GM18502 (cell line): Measurements from ENCODE around the gene DYDC2.
"Not testable (repeated sequence)": the region's sequence is repeated elsewhere in the genome, so short reads cannot be mapped to it uniquely, and the experiment has no call there.

Experiments used
- ATAC-seq: cut with Tn5 transposase; IDR thresholded peaks from one replicate; pipeline ENCODE4 v1.9.1; 2021; ENCODE audit warnings: mild to moderate bottlenecking; ENCODE audit not compliant: unreplicated experiment, poor library complexity

The DYDC2 gene

GRCh38 chr10:80411681-80412220 lies 55.2 kb downstream of the DYDC2 start:
- no peak for ATAC-seq

DNA sequence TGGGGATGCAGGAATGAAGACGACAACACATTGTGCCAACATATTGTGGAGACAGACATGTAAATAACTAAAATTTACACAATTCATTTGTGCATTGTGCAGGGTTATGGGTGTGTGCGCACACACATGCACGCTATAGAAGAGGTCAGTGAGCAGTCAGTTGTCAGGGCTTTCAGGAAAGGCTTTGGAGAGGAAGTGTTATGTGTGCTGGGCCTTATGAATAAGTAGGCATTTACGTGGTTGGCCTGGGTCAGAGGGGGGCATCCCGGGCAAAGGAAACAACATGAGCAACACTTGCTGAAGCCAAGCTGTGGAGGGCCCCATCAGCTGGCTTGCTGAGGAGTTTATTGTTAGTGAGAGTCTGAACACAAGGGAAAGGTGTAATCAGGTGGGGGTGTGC lies 55.9 kb downstream of the DYDC2 start:
- ATAC-seq, result no peak

GRCh38 chr10:80413271-80413996 lies 56.9 kb downstream of the DYDC2 start:
- ATAC-seq, result no peak

DNA sequence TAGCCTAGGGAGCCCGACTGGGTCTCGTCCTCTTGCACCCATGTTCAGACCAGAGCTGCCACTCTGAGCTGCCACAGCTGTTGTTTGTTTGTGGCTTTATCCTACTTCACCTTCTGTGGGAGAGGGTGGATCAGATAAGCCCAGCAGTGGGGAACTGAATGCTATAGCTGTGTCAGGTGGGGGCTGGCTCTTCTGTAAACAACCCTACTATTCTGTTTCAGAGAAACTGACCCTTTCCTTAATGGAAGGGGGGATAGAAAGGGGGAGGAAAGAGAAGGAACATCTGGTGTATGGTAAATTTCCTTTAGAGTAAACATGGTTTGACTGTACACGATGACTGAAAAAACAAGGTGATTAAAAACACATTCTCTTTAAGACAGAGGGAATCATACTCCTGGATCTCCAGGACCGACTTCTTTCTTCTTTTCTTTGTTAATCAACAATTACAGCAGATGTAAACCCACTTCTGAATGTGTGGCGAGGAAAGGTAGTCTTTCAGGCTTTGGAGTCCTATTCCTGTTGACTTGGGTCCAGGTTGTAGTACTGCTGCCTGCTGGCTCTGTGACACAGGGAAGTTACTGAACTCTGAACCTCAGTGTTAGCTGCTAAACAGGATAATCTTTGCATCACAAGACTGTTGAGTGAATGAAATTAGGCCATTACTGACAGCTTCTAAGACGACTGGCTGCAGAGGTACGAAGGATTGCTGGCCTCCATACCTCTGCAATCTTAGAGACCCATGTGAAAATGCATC lies 57.7 kb downstream of the DYDC2 start:
- ATAC-seq, result no peak

DNA sequence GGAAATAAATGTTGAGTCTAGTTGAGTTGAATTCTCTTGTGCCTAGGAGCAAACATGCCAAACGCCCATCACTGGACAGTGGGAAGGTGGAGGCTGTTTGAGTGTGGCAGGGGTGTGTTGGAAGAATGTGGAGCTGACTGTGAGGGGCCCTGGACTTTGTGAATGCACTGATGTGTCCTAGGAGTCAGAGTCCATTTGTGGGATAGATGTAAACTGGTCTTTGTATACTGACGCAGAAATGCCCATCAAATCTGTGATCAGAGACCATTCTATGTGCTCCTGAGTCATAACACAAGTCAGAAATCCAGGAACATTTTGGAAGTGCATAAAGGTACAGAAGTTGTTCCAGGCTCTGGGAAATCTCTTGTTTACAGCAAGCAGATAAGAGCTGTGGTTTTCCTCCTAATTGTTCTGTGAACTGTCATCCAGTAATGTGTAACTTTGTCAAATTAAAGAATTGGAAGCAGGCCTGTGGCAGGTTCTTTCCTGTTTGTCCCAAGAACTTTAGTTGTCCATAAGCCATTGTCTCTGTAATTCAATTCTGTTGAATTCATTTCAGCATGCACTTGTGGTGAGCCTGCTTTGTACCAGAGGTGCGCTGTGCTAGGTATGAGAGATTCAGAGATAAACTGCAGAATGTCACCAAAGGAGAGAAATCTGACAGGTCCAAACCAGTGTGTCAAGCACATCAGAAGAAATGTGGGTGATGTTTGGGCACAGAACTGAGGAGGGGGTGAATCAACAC lies 59.3 kb downstream of the DYDC2 start:
- no peak for ATAC-seq

DNA sequence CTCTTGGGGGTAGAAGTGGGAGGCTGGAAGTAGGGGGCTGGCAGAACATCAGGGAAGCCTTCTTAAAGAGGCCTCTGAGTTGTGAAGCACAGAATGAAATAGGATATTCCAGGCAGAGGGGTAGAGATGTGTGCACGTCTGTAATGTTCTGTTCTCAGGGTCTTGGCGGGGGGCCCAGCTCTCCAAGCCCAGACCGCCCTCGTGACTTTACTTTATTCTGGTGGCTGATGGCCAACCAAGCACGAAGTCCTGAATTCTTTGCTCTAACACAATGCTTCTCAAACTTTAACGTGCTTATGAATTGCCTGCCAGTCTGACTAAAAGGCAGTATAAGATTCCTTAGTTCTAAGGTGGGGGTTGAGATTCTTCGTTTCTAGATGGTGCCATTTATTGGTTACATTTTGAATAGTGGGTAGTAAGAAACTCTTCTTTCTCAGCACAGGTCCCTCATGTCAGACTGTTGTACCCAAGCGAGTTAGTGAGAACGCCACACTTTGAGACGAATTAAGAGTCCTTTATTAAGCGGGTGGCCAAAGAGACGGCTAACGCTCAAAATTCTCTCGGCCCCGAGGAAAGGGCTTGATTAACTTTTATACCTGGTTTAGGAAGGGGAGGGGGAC lies 60.0 kb downstream of the DYDC2 start:
- ATAC-seq, result no peak

GRCh38 chr10:80417256-80417655 lies 60.7 kb downstream of the DYDC2 start:
- not testable (repeated sequence) for ATAC-seq
